ENCODE data around the gene R3HDML.

R3HDML gene

GRCh38 chr20:44348168-44348659 lies 11.4 kb downstream of the R3HDML start:
- TF ChIP-seq CTCF (IDR thresholded peaks at IDR 0.05; ENCODE audit: low read length) (no peak), EZH2 (IDR thresholded peaks at IDR 0.05; ENCODE audit: borderline replicate concordance, low read length) (no peak)
- H3K4me3 ChIP-seq (ENCODE audit: low read depth, low read length, poor library complexity, severe bottlenecking): no peak overlapping the region
- no peaks in the 10 kb centered on the region for H3K9me2 ChIP-seq (ENCODE audit: low read depth, low read length)
- no peaks in the 10 kb centered on the region for H4K20me1 ChIP-seq (ENCODE audit: insufficient read depth, low read length)
- no peaks in the 10 kb centered on the region; the same call in 1 of the 2 replicates for H3K27me3 ChIP-seq (ENCODE audit: insufficient read depth, low read length)
- H2AFZ ChIP-seq (ENCODE audit: low read length): no peak overlapping the region
- H3K79me2 ChIP-seq (ENCODE audit: insufficient read depth, low read length): no peaks in the 10 kb centered on the region
- H3K9me3 ChIP-seq (ENCODE audit: low read length): no peaks in the 10 kb centered on the region
- H3K4me2 ChIP-seq (ENCODE audit: low read length): no peak overlapping the region
- H3K9ac ChIP-seq (ENCODE audit: low read length): no peak overlapping the region
- H3K36me3 ChIP-seq (ENCODE audit: insufficient read depth, low read length): no peaks in the 10 kb centered on the region
- no peaks in the 10 kb centered on the region for H3K4me1 ChIP-seq (ENCODE audit: insufficient read depth, low read length, severe bottlenecking)
- H3F3A ChIP-seq (ENCODE audit: insufficient read depth, low read length): no peaks in the 10 kb centered on the region
- no peak overlapping the region for H3K27ac ChIP-seq (ENCODE audit: low read depth, low read length, poor library complexity, severe bottlenecking)

- Histone ChIP-seq H3K27ac (ENCODE audit: low read depth, low read length, poor library complexity, severe bottlenecking) (no peak overlapping the region), H3K4me2 (ENCODE audit: low read length) (no peak overlapping the region), H4K20me1 (ENCODE audit: insufficient read depth, low read length) (no peaks in the 10 kb centered on the region), H3K9me2 (ENCODE audit: low read depth, low read length) (no peaks in the 10 kb centered on the region), H3K36me3 (ENCODE audit: insufficient read depth, low read length) (no peaks in the 10 kb centered on the region), H3F3A (ENCODE audit: insufficient read depth, low read length) (no peaks in the 10 kb centered on the region), H2AFZ (ENCODE audit: low read length) (no peak overlapping the region), H3K9ac (ENCODE audit: low read length) (no peak overlapping the region), H3K9me3 (ENCODE audit: low read length) (no peaks in the 10 kb centered on the region), H3K4me1 (ENCODE audit: insufficient read depth, low read length, severe bottlenecking) (no peaks in the 10 kb centered on the region), H3K4me3 (ENCODE audit: low read depth, low read length, poor library complexity, severe bottlenecking) (no peak overlapping the region), H3K79me2 (ENCODE audit: insufficient read depth, low read length) (no peaks in the 10 kb centered on the region), H3K27me3 (ENCODE audit: insufficient read depth, low read length) (no peaks in the 10 kb centered on the region; the same call in 1 of the 2 replicates)
- TF ChIP-seq CTCF (IDR thresholded peaks at IDR 0.05; ENCODE audit: low read length) (no peak), EZH2 (IDR thresholded peaks at IDR 0.05; ENCODE audit: borderline replicate concordance, low read length) (no peak)
Observed at GRCh38 chr20:44349349-44349748, 12.5 kb downstream of the R3HDML start.

- no peak for TF ChIP-seq CTCF (IDR thresholded peaks at IDR 0.05; ENCODE audit: low read length)
- TF ChIP-seq EZH2 (IDR thresholded peaks at IDR 0.05; ENCODE audit: borderline replicate concordance, low read length): no peak
- Histone ChIP-seq H3K27ac (ENCODE audit: low read depth, low read length, poor library complexity, severe bottlenecking) (no peak overlapping the region), H4K20me1 (ENCODE audit: insufficient read depth, low read length) (no peaks in the 10 kb centered on the region), H3F3A (ENCODE audit: insufficient read depth, low read length) (no peaks in the 10 kb centered on the region), H2AFZ (ENCODE audit: low read length) (no peak overlapping the region), H3K36me3 (ENCODE audit: insufficient read depth, low read length) (no peaks in the 10 kb centered on the region), H3K9me3 (ENCODE audit: low read length) (no peaks in the 10 kb centered on the region), H3K27me3 (ENCODE audit: insufficient read depth, low read length) (no peaks in the 10 kb centered on the region; the same call in 1 of the 2 replicates), H3K79me2 (ENCODE audit: insufficient read depth, low read length) (no peaks in the 10 kb centered on the region), H3K4me3 (ENCODE audit: low read depth, low read length, poor library complexity, severe bottlenecking) (no peak overlapping the region), H3K9me2 (ENCODE audit: low read depth, low read length) (no peaks in the 10 kb centered on the region), H3K4me2 (ENCODE audit: low read length) (no peak overlapping the region), H3K4me1 (ENCODE audit: insufficient read depth, low read length, severe bottlenecking) (no peaks in the 10 kb centered on the region), H3K9ac (ENCODE audit: low read length) (no peak overlapping the region)
Observed at GRCh38 chr20:44350567-44350966, 13.7 kb downstream of the R3HDML start.
